Transverse colon (tissue), 4 donors: ENCODE data around the gene PRPF6.

ENCODE experiments used
- CTCF ChIP-seq, 5 experiments: fragments of 200-600 bp in 3 of 5; fragments of 450-650 bp in 2 of 5; sonication (generic) in 3 of 5; IDR thresholded peaks; 1 replicate in 2 of 5; 2 replicates in 3 of 5; pipeline ENCODE4 v1.5.1; 2016 to 2017; ENCODE audit warnings: antibody characterized with exemption in 5 of 5, inconsistent platforms in 3 of 5, mild to moderate bottlenecking in 2 of 5, moderate library complexity in 1 of 5
- EP300 ChIP-seq: sonication (generic); formaldehyde crosslinking; IDR thresholded peaks from one replicate; pipeline ENCODE4 v1.6.1; 2017; ENCODE audit warnings: antibody characterized with exemption, low read depth
- POLR2A ChIP-seq: fragments of 450-650 bp; IDR thresholded peaks from one replicate; pipeline ENCODE4 v1.6.1; 2016; ENCODE audit warnings: antibody characterized with exemption, mild to moderate bottlenecking, moderate library complexity
- POLR2AphosphoS5 ChIP-seq, 3 donors: sonication (generic); formaldehyde crosslinking; IDR thresholded peaks; one replicate each; pipeline ENCODE4 v1.6.1; 2016; ENCODE audit warnings: antibody characterized with exemption in 3 of 3

GRCh38 chr20:64080813-64081623 is 100.1 kb downstream of the PRPF6 start:
- TF ChIP-seq CTCF (IDR thresholded peaks at IDR 0.05) (no peak), POLR2A (no peak), POLR2AphosphoS5 (IDR thresholded peaks at IDR 0.05) (no peak), EP300 (no peak)
